GM21737 (cell line): ENCODE results near the gene WDR62.

Experiments used
- ATAC-seq: cut with Tn5 transposase; IDR thresholded peaks from one replicate; pipeline ENCODE4 v1.9.1; 2021; ENCODE audit warnings: mild to moderate bottlenecking, moderate library complexity; ENCODE audit not compliant: unreplicated experiment

WDR62 gene

GRCh38 chr19:36139473-36140303 is 85.0 kb downstream of the WDR62 start, which contains the start of gene CAPNS1:
Gene CAPNS1, plus strand, starts transcription at chr19:36140066. Its CDS starts 946 bp downstream, at chr19:36141012.
- ATAC-seq: peak; percentile 74

GRCh38 chr19:36140304-36141038 is 85.8 kb downstream of the WDR62 start:
- ATAC-seq: no peak

- ATAC-seq: peak; percentile 49
Observed at GRCh38 chr19:36141039-36141927, 86.6 kb downstream of the WDR62 start.

- no peak for ATAC-seq
Observed at GRCh38 chr19:36142046-36142445, 87.3 kb downstream of the WDR62 start.

GRCh38 chr19:36142496-36142895 is 87.8 kb downstream of the WDR62 start:
- ATAC-seq: no peak

GRCh38 chr19:36144624-36145023 is 89.9 kb downstream of the WDR62 start:
- no peak for ATAC-seq

GRCh38 chr19:36149673-36150406 is 95.1 kb downstream of the WDR62 start:
- ATAC-seq: no peak

GRCh38 chr19:36150586-36150985 is 95.9 kb downstream of the WDR62 start:
- ATAC-seq: no peak

- ATAC-seq: no peak
Observed at GRCh38 chr19:36151144-36152018, 96.7 kb downstream of the WDR62 start.

GRCh38 chr19:36152019-36152351 is 97.3 kb downstream of the WDR62 start:
- no peak for ATAC-seq

GRCh38 chr19:36152352-36153091 is 97.8 kb downstream of the WDR62 start, which contains the start of gene COX7A1:
Gene COX7A1, minus strand, starts transcription at chr19:36152447. Its CDS starts 40 bp downstream, at chr19:36152407.
- ATAC-seq: no peak

GRCh38 chr19:36153126-36153525 is 98.4 kb downstream of the WDR62 start:
- ATAC-seq: no peak
